PC-3 (cell line): ENCODE data around the gene WNK1. TPM values are rescaled to one million over a fixed set of nuclear protein-coding genes. Genes with fewer than 3 reads are reported as not detected.

Experiments
- ATAC-seq: fragments of 200-7000 bp; cut with Tn5 transposase; 2 replicates; pipeline ENCODE4 v1.9.1; 2020; ENCODE audit warnings: mild to moderate bottlenecking, moderate library complexity
- BruUV-seq: library from RNA; stranded (reverse); fragments of 400-500 nt; replicated peaks from 2 replicates; lab custom pipeline; 2021; lab: Mats Ljungman, UMichigan
- CTCF ChIA-PET: fragments of 300-600 bp; sonication (Branson Sonifier 250); formaldehyde crosslinking; loops from one replicate; lab custom pipeline; 2022; ENCODE audit warnings: antibody characterized with exemption; lab: Charles Lee
- POLR2A ChIA-PET: fragments of 300-600 bp; sonication (Branson Sonifier 250); formaldehyde crosslinking; loops from one replicate; lab custom pipeline; 2022; ENCODE audit warnings: antibody characterized with exemption; ENCODE audit not compliant: unreplicated experiment; lab: Charles Lee
- DNase-seq: peaks from one replicate; pipeline ENCODE4 v3.0.0-alpha.2; 2015
- H2AFZ ChIP-seq: fragments of 300-600 bp; sonication (generic); 2 replicates; pipeline ENCODE4 v1.6.0; 2016; ENCODE audit warnings: antibody characterized with exemption, low read length
- H3F3A ChIP-seq: fragments of 300-600 bp; sonication (generic); one replicate; pipeline ENCODE4 v1.6.0; 2017; ENCODE audit warnings: antibody characterized with exemption, low read length, control low read depth, mild to moderate bottlenecking; ENCODE audit not compliant: unreplicated experiment
- H3K27ac ChIP-seq: fragments of 300-600 bp; sonication (generic); 2 replicates; pipeline ENCODE4 v1.5.1; 2016; ENCODE audit warnings: mild to moderate bottlenecking, low read length
- H3K27me3 ChIP-seq: fragments of 300-600 bp; sonication (generic); 2 replicates; pipeline ENCODE4 v1.6.1; 2016; ENCODE audit warnings: low read length, mixed read lengths
- H3K36me3 ChIP-seq: fragments of 300-600 bp; sonication (generic); 2 replicates; pipeline ENCODE4 v1.6.1; 2016; ENCODE audit warnings: low read depth, mixed run types, low read length, mixed read lengths
- H3K4me1 ChIP-seq: fragments of 300-600 bp; sonication (generic); 2 replicates; pipeline ENCODE4 v1.5.1; 2016; ENCODE audit warnings: low read length; ENCODE audit not compliant: insufficient read depth
- H3K4me2 ChIP-seq: fragments of 300-600 bp; sonication (generic); 2 replicates; pipeline ENCODE4 v1.6.0; 2016; ENCODE audit warnings: low read length
- H3K4me3 ChIP-seq: fragments of 300-600 bp; sonication (generic); 2 replicates; pipeline ENCODE4 v1.5.1; 2016; ENCODE audit warnings: mild to moderate bottlenecking, low read length, mixed read lengths
- H3K79me2 ChIP-seq: fragments of 300-600 bp; sonication (generic); 2 replicates; pipeline ENCODE4 v1.6.1; 2017; ENCODE audit warnings: low read length, mixed read lengths
- H3K9ac ChIP-seq: fragments of 300-600 bp; sonication (generic); 2 replicates; pipeline ENCODE4 v1.6.0; 2016; ENCODE audit warnings: mild to moderate bottlenecking, low read length
- H3K9me2 ChIP-seq: fragments of 300-600 bp; sonication (generic); replicated peaks from 2 replicates; pipeline ENCODE4 v1.6.1; 2016; ENCODE audit warnings: mixed run types, low read length, mixed read lengths
- H3K9me3 ChIP-seq: fragments of 300-600 bp; sonication (generic); 2 replicates; pipeline ENCODE4 v1.6.1; 2016; ENCODE audit warnings: low read length, mixed read lengths
- H4K20me1 ChIP-seq: fragments of 300-600 bp; sonication (generic); 2 replicates; pipeline ENCODE4 v1.6.1; 2016; ENCODE audit warnings: low read length, mixed read lengths
- CTCF ChIP-seq: fragments of 300-600 bp; sonication (generic); conservative IDR thresholded peaks from 2 replicates; pipeline ENCODE4 v1.5.1; 2017; ENCODE audit warnings: antibody characterized with exemption, low read depth, mild to moderate bottlenecking, low read length
- EZH2 ChIP-seq: fragments of 300-600 bp; sonication (generic); IDR thresholded peaks from one replicate; pipeline ENCODE4 v1.6.1; 2017; ENCODE audit warnings: antibody characterized with exemption, mild to moderate bottlenecking, low read length; ENCODE audit not compliant: unreplicated experiment
- EZH2phosphoT487 ChIP-seq: fragments of 300-600 bp; sonication (generic); IDR thresholded peaks from 2 replicates; pipeline ENCODE4 v1.6.1; 2018; ENCODE audit warnings: mild to moderate bottlenecking, antibody characterized with exemption, low read length, borderline replicate concordance
- intact Hi-C: fragments of 100-400 bp; cut with micrococcal nuclease; formaldehyde crosslinking; loops from 2 replicates; pipeline ENCODE4 v1.9.0; 2023
- total RNA-seq: library from RNA; depleted of rRNA; stranded (reverse); fragments of >200 nt; gene quantifications from 2 replicates; pipeline ENCODE4 v1.2.3, GENCODE V29; 2014

WNK1 gene
- total RNA-seq, 1 experiment from 2014 or later = 44.5 TPM

GRCh38 chr12:802242-803120 lies 50.1 kb downstream of the WNK1 start:
- DNase-seq (no peak), ATAC-seq (no peak)
- no peak overlapping the region for H3K4me3 ChIP-seq
- peaks cover 97% of the 10 kb centered on the region for H3K79me2 ChIP-seq
- no peak overlapping the region for H3K9ac ChIP-seq
- POLR2A ChIA-PET = no interaction called here
- peaks cover 4% of the 10 kb centered on the region; the same call in 1 of the 2 replicates for H3K4me1 ChIP-seq
- no peak overlapping the region for H3K27ac ChIP-seq
- H3F3A ChIP-seq = no peaks in the 10 kb centered on the region
- intact Hi-C loops = no loop called here
- no peak overlapping the region for H3K4me2 ChIP-seq
- TF ChIP-seq CTCF = no peak
- no peaks in the 10 kb centered on the region for H3K36me3 ChIP-seq
- H3K9me3 ChIP-seq = no peaks in the 10 kb centered on the region
- no TSS peak for BruUV-seq
- H2AFZ ChIP-seq = no peak overlapping the region
- CTCF ChIA-PET = no interaction called here
- no peaks in the 10 kb centered on the region for H3K27me3 ChIP-seq
- no peaks in the 10 kb centered on the region for H3K9me2 ChIP-seq
- H4K20me1 ChIP-seq = 0 out of 2 replicates have a peak, but pooled peaks cover 2% of the 10 kb centered on the region

- H4K20me1 ChIP-seq = 0 out of 2 replicates have a peak, but pooled peaks cover 2% of the 10 kb centered on the region
- no peaks in the 10 kb centered on the region for H3K9me3 ChIP-seq
- H3K79me2 ChIP-seq = peaks cover 95% of the 10 kb centered on the region
- peaks cover 4% of the 10 kb centered on the region; the same call in 1 of the 2 replicates for H3K4me1 ChIP-seq
- no peak overlapping the region for H3K9ac ChIP-seq
- H3K4me3 ChIP-seq = no peak overlapping the region
- H2AFZ ChIP-seq = no peak overlapping the region
- intact Hi-C loops = no loop called here
- DNase-seq (no peak), ATAC-seq (no peak)
- H3K27ac ChIP-seq = no peak overlapping the region
- H3K4me2 ChIP-seq = no peak overlapping the region
- TF ChIP-seq EZH2 (no peak), CTCF (no peak), EZH2phosphoT487 (no peak)
- ChIA-PET CTCF (no interaction called here), POLR2A (no interaction called here)
- no peaks in the 10 kb centered on the region for H3K9me2 ChIP-seq
- H3K27me3 ChIP-seq = no peaks in the 10 kb centered on the region
- H3K36me3 ChIP-seq = no peaks in the 10 kb centered on the region
- no peaks in the 10 kb centered on the region for H3F3A ChIP-seq
- BruUV-seq = no TSS peak
These were observed 52.7 kb downstream of the WNK1 start for GRCh38 chr12:805022-805632.
